K562 (cell line): ENCODE measurements around the gene CCN5. TPM values are rescaled to one million over a fixed set of nuclear protein-coding genes. Genes with fewer than 3 reads are reported as not detected.

Experiments used
- ADNP ChIP-seq: fragments of 200-800 bp; sonication (Bioruptor generic); IDR thresholded peaks from 2 replicates; pipeline ENCODE4 v1.6.1; 2016; ENCODE audit warnings: missing genetic modification characterization, missing compliant biosample characterization
- CHCHD3 ChIP-seq: fragments of 250-450 bp; sonication (Bioruptor Pico); IDR thresholded peaks from 2 replicates; pipeline ENCODE4 v2.1.2; 2022; ENCODE audit warnings: mild to moderate bottlenecking
- HDAC8 ChIP-seq: fragments of 450-650 bp; IDR thresholded peaks from 2 replicates; pipeline ENCODE4 v1.6.1; 2016; ENCODE audit warnings: mild to moderate bottlenecking, missing genetic modification characterization, moderate library complexity, missing compliant biosample characterization
- L3MBTL2 ChIP-seq: fragments of 450-650 bp; IDR thresholded peaks from 2 replicates; pipeline ENCODE4 v1.6.1; 2016; ENCODE audit warnings: mild to moderate bottlenecking, moderate library complexity
- NR2F6 ChIP-seq: fragments of 450-650 bp; formaldehyde crosslinking; IDR thresholded peaks from 2 replicates; pipeline ENCODE4 v1.4.0; 2020; ENCODE audit warnings: mild to moderate bottlenecking
- PTBP1 ChIP-seq: fragments of 200-400 bp; formaldehyde crosslinking; IDR thresholded peaks from 2 replicates; pipeline ENCODE4 v1.6.1; 2017; ENCODE audit warnings: low read depth, low read length
- RCOR1 ChIP-seq, 2 experiments: IDR thresholded peaks; 2 replicates each; pipeline ENCODE4 v1.6.1; 2012; ENCODE audit warnings: low read depth in 2 of 2, low read length in 2 of 2, borderline replicate concordance in 1 of 2, improper control_type of control experiment in 1 of 2
- SMC3 ChIP-seq: conservative IDR thresholded peaks from 2 replicates; pipeline ENCODE4 v1.6.1; 2011; ENCODE audit warnings: low read depth, low read length, improper control_type of control experiment; ENCODE audit not compliant: insufficient read depth
- SRSF7 ChIP-seq: fragments of 200-400 bp; formaldehyde crosslinking; optimal IDR thresholded peaks from 2 replicates; pipeline ENCODE3; 2017; ENCODE audit warnings: mild to moderate bottlenecking, low read depth, low read length
- STAG1 ChIP-seq: sonication (generic); formaldehyde crosslinking; IDR thresholded peaks from 2 replicates; pipeline ENCODE4 v1.5.0; 2020; ENCODE audit warnings: missing genetic modification reagents, borderline replicate concordance
- TCF3 ChIP-seq: sonication (generic); formaldehyde crosslinking; IDR thresholded peaks from 2 replicates; pipeline ENCODE4 v1.4.0; 2020; ENCODE audit warnings: mild to moderate bottlenecking, missing genetic modification reagents
- TSC22D4 ChIP-seq: fragments of 450-650 bp; IDR thresholded peaks from 2 replicates; pipeline ENCODE4 v1.6.1; 2016; ENCODE audit warnings: missing genetic modification characterization, missing biosample characterization, control low read depth
- XRCC5 ChIP-seq: fragments of 200-400 bp; formaldehyde crosslinking; IDR thresholded peaks from 2 replicates; pipeline ENCODE4 v1.6.1; 2017; ENCODE audit warnings: low read depth, mild to moderate bottlenecking, low read length
- ZMIZ1 ChIP-seq, 2 experiments: fragments of 150-350 bp in 1 of 2; IDR thresholded peaks; 2 replicates each; pipeline ENCODE4 v1.6.1; 2012 to 2016; ENCODE audit warnings: low read depth in 2 of 2, low read length in 2 of 2, mild to moderate bottlenecking in 1 of 2, moderate library complexity in 1 of 2
- ZNF79 ChIP-seq: fragments of 250-450 bp; sonication (Bioruptor Pico); IDR thresholded peaks from 2 replicates; pipeline ENCODE4 v1.4.0; 2020; ENCODE audit warnings: low read depth, mild to moderate bottlenecking, moderate library complexity
- polyA plus RNA-seq, 8 experiments: library from polyadenylated mRNA; depleted of rRNA in 4 of 8; stranded (reverse) in 5 of 8; unstranded in 3 of 8; fragments of >200 nt; fragmentation: Nextera tagmentation in 2 of 8; fragmentation: Illumina TruSeq in 1 of 8; extraction: Ambion mirVana in 2 of 8; extraction: Trizol in 1 of 8; gene quantifications; 2 replicates each; pipeline versions ENCODE4 v1.2.1 to v1.2.3, GENCODE V29; 2011 to 2014; ENCODE audit warnings: inconsistent platforms in 1 of 8, missing spikeins in 1 of 8
- total RNA-seq, 7 experiments: library from RNA; depleted of rRNA in 6 of 7; stranded (reverse); fragments of >200 nt in 6 of 7; fragmentation: Illumina TruSeq in 2 of 7; extraction: Trizol in 2 of 7; gene quantifications; 2 replicates each; pipeline versions ENCODE4 v1.2.1 to v1.2.3, GENCODE V29; 2011 to 2021; ENCODE audit warnings: low replicate concordance in 1 of 7
- TF ChIP-seq, protein P1 (sequence below): fragments of 250-450 bp; sonication (Bioruptor Pico); IDR thresholded peaks from 2 replicates; pipeline ENCODE4 v1.9.0; 2021; ENCODE audit warnings: mild to moderate bottlenecking
- TF ChIP-seq, protein P2 (sequence below): fragments of 250-450 bp; sonication (Bioruptor Pico); IDR thresholded peaks from 2 replicates; pipeline ENCODE4 v1.5.0; 2021; ENCODE audit warnings: mild to moderate bottlenecking, borderline replicate concordance
- TF ChIP-seq, protein P3 (sequence below): sonication (generic); formaldehyde crosslinking; IDR thresholded peaks from 2 replicates; pipeline ENCODE4 v1.4.0; 2020; ENCODE audit warnings: mild to moderate bottlenecking, missing genetic modification reagents
- TF ChIP-seq, protein P4 (sequence below): sonication (generic); formaldehyde crosslinking; IDR thresholded peaks from 2 replicates; pipeline ENCODE4 v1.9.0; 2022; ENCODE audit warnings: mild to moderate bottlenecking, missing genetic modification reagents

The CCN5 gene
- total and polyA plus RNA-seq, 9 of the 15 experiments (the other 6 are each of a cell fraction or from before 2014, with no cell fraction given): not detected

GRCh38 chr20:44746367-44747165, 31.4 kb downstream of the CCN5 start (continued):
- TF ChIP-seq ZMIZ1 (IDR thresholded peaks at IDR 0.05; ENCODE audit: low read depth in 2 of 2, low read length in 2 of 2): no peak
- TF ChIP-seq SMC3: no peak
- no peak for TF ChIP-seq L3MBTL2
- TF ChIP-seq, protein P1, sequence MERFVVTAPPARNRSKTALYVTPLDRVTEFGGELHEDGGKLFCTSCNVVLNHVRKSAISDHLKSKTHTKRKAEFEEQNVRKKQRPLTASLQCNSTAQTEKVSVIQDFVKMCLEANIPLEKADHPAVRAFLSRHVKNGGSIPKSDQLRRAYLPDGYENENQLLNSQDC: no peak
- peak in 1 of 2 experiments; percentile 77; a peak in 3 of 4 replicates for TF ChIP-seq RCOR1 (IDR thresholded peaks at IDR 0.05; ENCODE audit: borderline replicate concordance in 1 of 2, low read depth in 2 of 2, low read length in 2 of 2)
- no peak for TF ChIP-seq HDAC8 (tag)
- TF ChIP-seq, protein P2, sequence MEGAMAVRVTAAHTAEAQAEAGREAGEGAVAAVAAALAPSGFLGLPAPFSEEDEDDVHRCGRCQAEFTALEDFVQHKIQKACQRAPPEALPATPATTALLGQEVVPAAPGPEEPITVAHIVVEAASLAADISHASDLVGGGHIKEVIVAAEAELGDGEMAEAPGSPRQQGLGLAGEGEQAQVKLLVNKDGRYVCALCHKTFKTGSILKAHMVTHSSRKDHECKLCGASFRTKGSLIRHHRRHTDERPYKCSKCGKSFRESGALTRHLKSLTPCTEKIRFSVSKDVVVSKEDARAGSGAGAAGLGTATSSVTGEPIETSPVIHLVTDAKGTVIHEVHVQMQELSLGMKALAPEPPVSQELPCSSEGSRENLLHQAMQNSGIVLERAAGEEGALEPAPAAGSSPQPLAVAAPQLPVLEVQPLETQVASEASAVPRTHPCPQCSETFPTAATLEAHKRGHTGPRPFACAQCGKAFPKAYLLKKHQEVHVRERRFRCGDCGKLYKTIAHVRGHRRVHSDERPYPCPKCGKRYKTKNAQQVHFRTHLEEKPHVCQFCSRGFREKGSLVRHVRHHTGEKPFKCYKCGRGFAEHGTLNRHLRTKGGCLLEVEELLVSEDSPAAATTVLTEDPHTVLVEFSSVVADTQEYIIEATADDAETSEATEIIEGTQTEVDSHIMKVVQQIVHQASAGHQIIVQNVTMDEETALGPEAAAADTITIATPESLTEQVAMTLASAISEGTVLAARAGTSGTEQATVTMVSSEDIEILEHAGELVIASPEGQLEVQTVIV: no peak
- TF ChIP-seq SRSF7: no peak
- TF ChIP-seq PTBP1: peak; percentile 88
- 0 out of 2 replicates have a peak, but pooled peaks have one; percentile 28 for TF ChIP-seq XRCC5
- no peak for TF ChIP-seq TSC22D4 (tag)
- TF ChIP-seq ZNF79 (CRISPR knock-in tag): no peak
- no peak for TF ChIP-seq STAG1 (CRISPR knock-in tag)
- TF ChIP-seq, protein P3, sequence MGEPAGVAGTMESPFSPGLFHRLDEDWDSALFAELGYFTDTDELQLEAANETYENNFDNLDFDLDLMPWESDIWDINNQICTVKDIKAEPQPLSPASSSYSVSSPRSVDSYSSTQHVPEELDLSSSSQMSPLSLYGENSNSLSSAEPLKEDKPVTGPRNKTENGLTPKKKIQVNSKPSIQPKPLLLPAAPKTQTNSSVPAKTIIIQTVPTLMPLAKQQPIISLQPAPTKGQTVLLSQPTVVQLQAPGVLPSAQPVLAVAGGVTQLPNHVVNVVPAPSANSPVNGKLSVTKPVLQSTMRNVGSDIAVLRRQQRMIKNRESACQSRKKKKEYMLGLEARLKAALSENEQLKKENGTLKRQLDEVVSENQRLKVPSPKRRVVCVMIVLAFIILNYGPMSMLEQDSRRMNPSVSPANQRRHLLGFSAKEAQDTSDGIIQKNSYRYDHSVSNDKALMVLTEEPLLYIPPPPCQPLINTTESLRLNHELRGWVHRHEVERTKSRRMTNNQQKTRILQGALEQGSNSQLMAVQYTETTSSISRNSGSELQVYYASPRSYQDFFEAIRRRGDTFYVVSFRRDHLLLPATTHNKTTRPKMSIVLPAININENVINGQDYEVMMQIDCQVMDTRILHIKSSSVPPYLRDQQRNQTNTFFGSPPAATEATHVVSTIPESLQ (CRISPR knock-in tag): no peak
- no peak for TF ChIP-seq CHCHD3 (CRISPR knock-in tag)
- TF ChIP-seq, protein P4, sequence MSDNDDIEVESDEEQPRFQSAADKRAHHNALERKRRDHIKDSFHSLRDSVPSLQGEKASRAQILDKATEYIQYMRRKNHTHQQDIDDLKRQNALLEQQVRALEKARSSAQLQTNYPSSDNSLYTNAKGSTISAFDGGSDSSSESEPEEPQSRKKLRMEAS (CRISPR knock-in tag): no peak
- no peak for TF ChIP-seq NR2F6 (CRISPR knock-in tag)
- TF ChIP-seq TCF3: no peak
- 0 out of 2 replicates have a peak, but pooled peaks have one; percentile 35 for TF ChIP-seq ADNP (tag)
